Loucy (cell line): ENCODE data around the gene SUSD6.

ENCODE experiments used
- CTCF ChIP-seq: fragments of 200-600 bp; sonication (generic); conservative IDR thresholded peaks from 2 replicates; pipeline ENCODE4 v1.5.1; 2014; ENCODE audit warnings: mild to moderate bottlenecking, antibody characterized with exemption, low read length
- EZH2phosphoT487 ChIP-seq: fragments of 200-600 bp; IDR thresholded peaks from 2 replicates; pipeline ENCODE4 v1.6.1; 2018; ENCODE audit warnings: antibody characterized with exemption, mild to moderate bottlenecking, moderate library complexity, borderline replicate concordance

GRCh38 chr14:69629225-69630127, 18.1 kb downstream of the SUSD6 start:
- TF ChIP-seq CTCF, result no peak
- no peak for TF ChIP-seq EZH2phosphoT487
